ENCODE data around the gene SIPA1L3. TPM values are rescaled to one million over a fixed set of nuclear protein-coding genes. Genes with fewer than 3 reads are reported as not detected.

Gene SIPA1L3
- total and polyA plus RNA-seq, 2 of the 13 experiments (the other 11 are each of a cell fraction or from before 2014, with no cell fraction given) = 5.5 to 7.7 TPM

DNA sequence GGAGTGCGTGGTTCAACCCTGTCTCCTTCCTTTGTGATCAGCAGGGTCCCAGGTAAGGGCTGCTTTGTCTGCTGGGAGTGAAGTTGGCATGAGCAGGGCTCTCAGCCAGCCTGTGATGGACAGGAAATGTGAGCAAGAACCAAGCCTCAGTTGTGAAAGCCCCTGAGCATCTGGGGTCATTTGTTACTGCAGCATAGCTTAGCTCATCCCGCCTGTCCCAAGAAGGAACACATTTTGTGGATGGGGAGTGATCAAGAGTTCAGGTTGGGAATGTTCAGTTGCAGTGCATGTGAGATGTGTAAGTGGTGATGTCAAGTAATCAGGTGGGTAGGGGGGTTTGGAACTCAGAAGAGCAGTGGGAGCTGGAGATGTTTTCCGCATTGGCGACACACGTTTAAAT, 164.6 kb downstream of the SIPA1L3 start:
- in situ Hi-C loops (cut with HindIII; ENCODE audit: extremely low pct_ligation_motif_present, low pct_unique_long_range_greater_than_20kb) (loop anchor here (5.0 kb wide), 1 partner anchor 169 kb away; no protein-coding TSS in a partner anchor), intact Hi-C loops (cut with micrococcal nuclease; ENCODE audit: unreplicated experiment) (no loop called here)
- BruUV-seq (replicated peaks) = no TSS peak
- no peaks in the 10 kb centered on the region for H3K9me3 ChIP-seq (ENCODE audit: low read length)
- H3K4me1 ChIP-seq (ENCODE audit: insufficient read depth, low read length) = peaks cover 22% of the 10 kb centered on the region
- POLR2A ChIA-PET = no interaction called here
- H3K4me2 ChIP-seq (ENCODE audit: low read depth, low read length) = no peak overlapping the region
- peaks cover 2% of the 10 kb centered on the region for H3K79me2 ChIP-seq (ENCODE audit: insufficient read depth, low read length)
- ATAC-seq (no peak), DNase-seq (ENCODE audit: low spot score) (no peak), FAIRE-seq (no peak)
- H3K27ac ChIP-seq (ENCODE audit: extremely low read length, insufficient read depth, low read length) = no peak overlapping the region
- no peak overlapping the region for H3K4me3 ChIP-seq (replicated peaks in 1 of 3; ENCODE audit: insufficient read depth in 1 of 3, low read depth in 2 of 3, low read length in 3 of 3)
- no peaks in the 10 kb centered on the region for H3K27me3 ChIP-seq (ENCODE audit: control insufficient read depth in 1 of 2, insufficient read depth in 2 of 2, low read length in 2 of 2)
- no peaks in the 10 kb centered on the region for H3K36me3 ChIP-seq (replicated peaks in 1 of 2; ENCODE audit: control insufficient read depth in 1 of 2, insufficient read depth in 2 of 2, low read length in 2 of 2)
- CTCF ChIA-PET (ENCODE audit: low intra/inter-chr PET ratio, low total read pairs) = no interaction called here
- H3K9ac ChIP-seq (ENCODE audit: insufficient read depth, low read depth, low read length) = no peak overlapping the region
- no peaks in the 10 kb centered on the region for H4K20me1 ChIP-seq (ENCODE audit: insufficient read depth, low read length)
- TF ChIP-seq FOXA1 (IDR thresholded peaks at IDR 0.05) (no peak), FOXA1 (CRISPR knock-in tag; IDR thresholded peaks at IDR 0.05) (no peak), TOE1 (CRISPR knock-in tag; IDR thresholded peaks at IDR 0.05) (no peak), ZNF33B (CRISPR knock-in tag; IDR thresholded peaks at IDR 0.05) (no peak), JUNB (CRISPR knock-in tag; IDR thresholded peaks at IDR 0.05; ENCODE audit: borderline replicate concordance) (no peak), GATAD1 (CRISPR knock-in tag; IDR thresholded peaks at IDR 0.05) (no peak), ZNF12 (CRISPR knock-in tag; IDR thresholded peaks at IDR 0.05) (peak; percentile 98)
- no peak overlapping the region for H2AFZ ChIP-seq (ENCODE audit: low read length)
- 97% methylated on average over 5 of the region's 5 CpGs for WGBS (ENCODE audit: low lambda C conversion rate)

DNA sequence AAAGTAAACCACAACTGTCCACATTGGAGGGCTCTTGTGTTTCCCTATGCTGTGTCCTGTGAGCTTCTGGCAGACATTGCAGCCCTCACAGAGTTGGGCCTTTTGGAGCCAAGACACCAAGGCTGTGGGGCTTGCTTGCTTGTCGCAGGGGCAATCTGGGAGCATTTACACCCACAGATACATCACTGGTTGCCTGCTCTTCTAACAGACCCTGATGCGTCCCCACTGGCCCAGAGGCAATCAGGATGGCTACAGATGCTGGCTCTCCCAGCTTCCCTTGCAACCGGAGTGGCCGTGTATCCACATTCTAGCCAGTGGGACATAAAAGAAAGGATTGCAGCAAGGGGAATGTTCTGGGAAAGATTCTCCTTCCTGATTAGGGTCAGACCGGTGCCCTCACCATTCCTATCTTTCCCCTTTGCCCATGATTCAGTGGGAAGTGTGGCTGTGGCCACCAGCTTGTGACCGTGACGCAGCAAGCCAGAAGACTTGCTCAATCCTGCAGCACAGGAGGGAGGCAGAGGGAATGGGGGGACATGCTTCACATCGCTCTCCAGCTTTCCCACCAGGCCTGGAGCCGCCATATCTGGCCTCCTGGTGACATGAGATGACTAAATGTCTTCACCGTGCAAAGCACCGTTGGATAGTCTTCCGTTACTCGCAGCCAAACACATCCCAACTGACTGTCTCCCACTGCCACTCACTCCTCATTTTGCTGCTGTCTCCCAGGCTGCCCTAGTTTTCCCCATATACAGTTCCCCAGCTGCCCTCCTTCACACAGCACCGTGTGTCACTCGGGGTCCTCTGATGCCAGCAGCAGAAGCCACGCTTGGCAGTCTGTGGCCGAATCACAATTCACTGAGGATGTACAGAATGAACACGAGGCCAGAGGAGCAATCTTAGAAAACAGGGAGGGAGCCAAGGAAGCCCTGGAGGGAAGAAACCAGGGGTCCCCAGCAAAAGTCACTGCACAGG, 166.1 kb downstream of the SIPA1L3 start:
- intact Hi-C loops (cut with micrococcal nuclease; ENCODE audit: unreplicated experiment) = no loop called here
- H3K4me1 ChIP-seq (ENCODE audit: insufficient read depth, low read length) = peaks cover 22% of the 10 kb centered on the region
- no peaks in the 10 kb centered on the region for H3K36me3 ChIP-seq (replicated peaks in 1 of 2; ENCODE audit: control insufficient read depth in 1 of 2, insufficient read depth in 2 of 2, low read length in 2 of 2)
- 94% methylated on average over 16 of the region's 18 CpGs for WGBS (ENCODE audit: low lambda C conversion rate)
- no peak overlapping the region for H2AFZ ChIP-seq (ENCODE audit: low read length)
- H3K79me2 ChIP-seq (ENCODE audit: insufficient read depth, low read length) = peaks cover 2% of the 10 kb centered on the region
- BruUV-seq (replicated peaks) = no TSS peak
- H4K20me1 ChIP-seq (ENCODE audit: insufficient read depth, low read length) = no peaks in the 10 kb centered on the region
- no peak for ATAC-seq
- no peak for DNase-seq (ENCODE audit: low spot score)
- TF ChIP-seq GABPA (IDR thresholded peaks at IDR 0.05; ENCODE audit: low read depth, low read length) (no peak), GABPA (CRISPR knock-in tag; IDR thresholded peaks at IDR 0.05; ENCODE audit: low read depth) (no peak), SRF (IDR thresholded peaks at IDR 0.05; ENCODE audit: low read depth, low read length) (no peak), ZSCAN30 (CRISPR knock-in tag; IDR thresholded peaks at IDR 0.05) (no peak), RARG (CRISPR knock-in tag; IDR thresholded peaks at IDR 0.05; ENCODE audit: low read depth) (no peak), TBX3 (IDR thresholded peaks at IDR 0.05; ENCODE audit: borderline replicate concordance) (no peak)
- no peak overlapping the region for H3K9ac ChIP-seq (ENCODE audit: insufficient read depth, low read depth, low read length)
- CTCF ChIA-PET (ENCODE audit: low intra/inter-chr PET ratio, low total read pairs) = interaction anchor here (2.4 kb wide), 1 partner anchor 170 kb away, joined by 16 read pairs; no protein-coding TSS in a partner anchor
- in situ Hi-C loops (cut with HindIII; ENCODE audit: extremely low pct_ligation_motif_present, low pct_unique_long_range_greater_than_20kb) = loop anchor here (5.0 kb wide), 1 partner anchor 171 kb away; no protein-coding TSS in a partner anchor
- POLR2A ChIA-PET = no interaction called here
- no peak for FAIRE-seq
- no peak overlapping the region for H3K4me3 ChIP-seq (replicated peaks in 1 of 3; ENCODE audit: insufficient read depth in 1 of 3, low read depth in 2 of 3, low read length in 3 of 3)
- H3K27me3 ChIP-seq (ENCODE audit: control insufficient read depth in 1 of 2, insufficient read depth in 2 of 2, low read length in 2 of 2) = no peaks in the 10 kb centered on the region
- no peak overlapping the region for H3K4me2 ChIP-seq (ENCODE audit: low read depth, low read length)
- no peaks in the 10 kb centered on the region for H3K9me3 ChIP-seq (ENCODE audit: low read length)
- no peak overlapping the region for H3K27ac ChIP-seq (ENCODE audit: extremely low read length, insufficient read depth, low read length)
